ENCODE measurements around the gene RRAS2. TPM values are rescaled to one million over a fixed set of nuclear protein-coding genes. Genes with fewer than 3 reads are reported as not detected.
A peak's percentile ranks its signal among the peaks of the same experiment; 100 is the strongest.

Gene RRAS2
- total and polyA plus RNA-seq, 12 donors: 9.2 to 59.3 (median 26.6) TPM

- 26 to 34% (median 27%) methylated on average over 6 to 10 of the region's 10 CpGs for WGBS, 4 donors
- intact Hi-C loops (cut with DNase I): loop anchor here (5.0 kb wide), 3 partner anchors 287 to 477 kb away; partner anchors contain the start of gene SPON1 (in 1 of the 2)
- Histone ChIP-seq H3K27me3 (no peaks in the 10 kb centered on the region), H3K4me1 (replicated peaks in 1 of 2) (peaks cover 0 to 15% of the 10 kb centered on the region in 2 donors), H3K9me3 (replicated peaks in 1 of 3) (no peaks in the 10 kb centered on the region), H3K4me3 (no peak overlapping the region), H3K36me3 (replicated peaks in 1 of 2) (no peaks in the 10 kb centered on the region), H3K27ac (no peak overlapping the region)
- TF ChIP-seq CTCF (IDR thresholded peaks at IDR 0.05) (peak; percentile 86 to 94 (median 88)), POLR2A (IDR thresholded peaks at IDR 0.05) (no peak)
- DNase-seq: peak; percentile 47 to 79 (median 54)
Observed at GRCh38 chr11:14249121-14249963, 109.6 kb downstream of the RRAS2 start.

- intact Hi-C loops (cut with DNase I): loop anchor here (5.0 kb wide), 3 partner anchors 286 to 476 kb away; partner anchors contain the start of gene SPON1 (in 1 of the 2)
- DNase-seq: peak in 5 of 7 donors; percentile 25 to 63 (median 31)
- Histone ChIP-seq H3K9me3 (replicated peaks in 1 of 3) (no peaks in the 10 kb centered on the region), H3K27me3 (no peaks in the 10 kb centered on the region), H3K27ac (no peak overlapping the region), H3K4me1 (replicated peaks in 1 of 2) (peaks cover 0 to 15% of the 10 kb centered on the region in 2 donors), H3K36me3 (replicated peaks in 1 of 2) (no peaks in the 10 kb centered on the region), H3K4me3 (no peak overlapping the region)
- WGBS, 4 donors: 26 to 32% (median 30%) methylated on average over 5 of the region's 5 CpGs
- peak in 2 of 6 experiments; percentile 11 to 23 for TF ChIP-seq CTCF (IDR thresholded peaks at IDR 0.05)
- TF ChIP-seq POLR2A (IDR thresholded peaks at IDR 0.05): no peak
Observed at GRCh38 chr11:14248580-14248981, 110.4 kb downstream of the RRAS2 start.

- peaks cover 0 to 15% of the 10 kb centered on the region in 2 donors for H3K4me1 ChIP-seq (replicated peaks in 1 of 2)
- H3K36me3 ChIP-seq (replicated peaks in 1 of 2): no peaks in the 10 kb centered on the region
- no peaks in the 10 kb centered on the region for H3K9me3 ChIP-seq (replicated peaks in 1 of 3)
- TF ChIP-seq POLR2A (IDR thresholded peaks at IDR 0.05): no peak
- TF ChIP-seq CTCF (IDR thresholded peaks at IDR 0.05): no peak
- intact Hi-C loops (cut with DNase I): loop anchor here (5.0 kb wide), 3 partner anchors 283 to 473 kb away; partner anchors contain the start of gene SPON1 (in 1 of the 2)
- H3K27ac ChIP-seq: no peak overlapping the region
- no peak overlapping the region for H3K4me3 ChIP-seq
- DNase-seq: no peak
- WGBS, 4 donors: 80 to 97% (median 86%) methylated on average over 2 of the region's 2 CpGs
- H3K27me3 ChIP-seq: no peaks in the 10 kb centered on the region
Observed at GRCh38 chr11:14245444-14245843, 113.5 kb downstream of the RRAS2 start.

- peaks cover 0 to 15% of the 10 kb centered on the region in 2 donors for H3K4me1 ChIP-seq (replicated peaks in 1 of 2)
- H3K4me3 ChIP-seq: no peak overlapping the region
- no peak for DNase-seq
- H3K27me3 ChIP-seq: no peaks in the 10 kb centered on the region
- 85 to 90% (median 87%) methylated on average over 8 of the region's 8 CpGs for WGBS, 4 donors
- TF ChIP-seq POLR2A (IDR thresholded peaks at IDR 0.05) (no peak), CTCF (IDR thresholded peaks at IDR 0.05) (no peak)
- H3K9me3 ChIP-seq (replicated peaks in 1 of 3): no peaks in the 10 kb centered on the region
- no peaks in the 10 kb centered on the region for H3K36me3 ChIP-seq (replicated peaks in 1 of 2)
- intact Hi-C loops (cut with DNase I): loop anchor here (5.0 kb wide), 3 partner anchors 283 to 473 kb away; partner anchors contain the start of gene SPON1 (in 1 of the 2)
- no peak overlapping the region for H3K27ac ChIP-seq
Observed at GRCh38 chr11:14244926-14245325, 114.1 kb downstream of the RRAS2 start.

All from adrenal gland (tissue), 12 donors.